ENCODE data around the gene SMYD3. TPM values are rescaled to one million over a fixed set of nuclear protein-coding genes. Genes with fewer than 3 reads are reported as not detected.

Gene SMYD3
- total RNA-seq, 1 donor from 2014 or later, result 80.8 TPM

- H3K27ac Mint-ChIP-seq (ENCODE audit: unreplicated experiment), result no peak overlapping the region
- H3K36me3 Mint-ChIP-seq (ENCODE audit: low read depth, unreplicated experiment), result peaks cover 2% of the 10 kb centered on the region
- H3K9me3 Mint-ChIP-seq (ENCODE audit: unreplicated experiment), result no peaks in the 10 kb centered on the region
- no peak overlapping the region for H3K27ac ChIP-seq (ENCODE audit: low read depth, low read length)
- H3K79me2 ChIP-seq (ENCODE audit: insufficient read depth, low read length), result no peaks in the 10 kb centered on the region
- no peak overlapping the region for H2AFZ ChIP-seq (ENCODE audit: low read depth, low read length)
- H3K4me1 ChIP-seq (ENCODE audit: insufficient read depth, low read length), result no peaks in the 10 kb centered on the region
- H3K9me3 ChIP-seq (ENCODE audit: insufficient read depth, low read depth, low read length), result no peaks in the 10 kb centered on the region
- H3K9ac ChIP-seq (ENCODE audit: low read length), result no peak overlapping the region
- H3K4me3 Mint-ChIP-seq (ENCODE audit: unreplicated experiment), result no peak overlapping the region
- TF ChIP-seq CTCF (IDR thresholded peaks at IDR 0.05; ENCODE audit: insufficient read depth, low read depth, low read length) (no peak), EZH2 (IDR thresholded peaks at IDR 0.05; ENCODE audit: insufficient read depth, low read length) (no peak)
- H3K4me2 ChIP-seq (ENCODE audit: low read length), result no peak overlapping the region
- H3K4me3 ChIP-seq (ENCODE audit: insufficient read depth, low read depth, low read length), result no peak overlapping the region
- H3K4me1 Mint-ChIP-seq (ENCODE audit: low read depth, unreplicated experiment), result peaks cover 9% of the 10 kb centered on the region
- no peak for DNase-seq (ENCODE audit: low read depth)
- H3K27me3 ChIP-seq (ENCODE audit: insufficient read depth, low read length), result no peaks in the 10 kb centered on the region
- H3K27me3 Mint-ChIP-seq (ENCODE audit: low read depth, unreplicated experiment), result no peaks in the 10 kb centered on the region
- no peaks in the 10 kb centered on the region for H4K20me1 ChIP-seq (ENCODE audit: insufficient read depth, low read length)
- no peak for FAIRE-seq
- no peaks in the 10 kb centered on the region for H3K36me3 ChIP-seq (ENCODE audit: insufficient read depth, low read length)
These were observed 411.6 kb downstream of the SMYD3 start for GRCh38 chr1:246095443-246095842.

- H3K4me1 ChIP-seq (ENCODE audit: insufficient read depth, low read length), result no peaks in the 10 kb centered on the region
- no peaks in the 10 kb centered on the region for H4K20me1 ChIP-seq (ENCODE audit: insufficient read depth, low read length)
- no peaks in the 10 kb centered on the region for H3K9me3 ChIP-seq (ENCODE audit: insufficient read depth, low read depth, low read length)
- no peaks in the 10 kb centered on the region for H3K27me3 Mint-ChIP-seq (ENCODE audit: low read depth, unreplicated experiment)
- no peak for FAIRE-seq
- H3K27me3 ChIP-seq (ENCODE audit: insufficient read depth, low read length), result no peaks in the 10 kb centered on the region
- no peak overlapping the region for H2AFZ ChIP-seq (ENCODE audit: low read depth, low read length)
- H3K27ac ChIP-seq (ENCODE audit: low read depth, low read length), result no peak overlapping the region
- H3K4me3 ChIP-seq (ENCODE audit: insufficient read depth, low read depth, low read length), result no peak overlapping the region
- no peaks in the 10 kb centered on the region for H3K79me2 ChIP-seq (ENCODE audit: insufficient read depth, low read length)
- no peak overlapping the region for H3K27ac Mint-ChIP-seq (ENCODE audit: unreplicated experiment)
- H3K4me3 Mint-ChIP-seq (ENCODE audit: unreplicated experiment), result no peak overlapping the region
- no peak for DNase-seq (ENCODE audit: low read depth)
- H3K4me1 Mint-ChIP-seq (ENCODE audit: low read depth, unreplicated experiment), result peaks cover 9% of the 10 kb centered on the region
- H3K9me3 Mint-ChIP-seq (ENCODE audit: unreplicated experiment), result no peaks in the 10 kb centered on the region
- peaks cover 2% of the 10 kb centered on the region for H3K36me3 Mint-ChIP-seq (ENCODE audit: low read depth, unreplicated experiment)
- no peak overlapping the region for H3K9ac ChIP-seq (ENCODE audit: low read length)
- no peaks in the 10 kb centered on the region for H3K36me3 ChIP-seq (ENCODE audit: insufficient read depth, low read length)
- H3K4me2 ChIP-seq (ENCODE audit: low read length), result no peak overlapping the region
- TF ChIP-seq CTCF (IDR thresholded peaks at IDR 0.05; ENCODE audit: insufficient read depth, low read depth, low read length) (no peak), EZH2 (IDR thresholded peaks at IDR 0.05; ENCODE audit: insufficient read depth, low read length) (no peak)
These were observed 413.8 kb downstream of the SMYD3 start for GRCh38 chr1:246093230-246093629.

GRCh38 chr1:246092136-246092535 is 414.9 kb downstream of the SMYD3 start:
- Mint-ChIP-seq H3K4me3 (ENCODE audit: unreplicated experiment) (no peak overlapping the region), H3K4me1 (ENCODE audit: low read depth, unreplicated experiment) (peaks cover 9% of the 10 kb centered on the region), H3K27me3 (ENCODE audit: low read depth, unreplicated experiment) (no peaks in the 10 kb centered on the region), H3K27ac (ENCODE audit: unreplicated experiment) (no peak overlapping the region), H3K36me3 (ENCODE audit: low read depth, unreplicated experiment) (peaks cover 2% of the 10 kb centered on the region), H3K9me3 (ENCODE audit: unreplicated experiment) (no peaks in the 10 kb centered on the region)
- H3K4me1 ChIP-seq (ENCODE audit: insufficient read depth, low read length), result no peaks in the 10 kb centered on the region
- H3K27me3 ChIP-seq (ENCODE audit: insufficient read depth, low read length), result no peaks in the 10 kb centered on the region
- H3K4me2 ChIP-seq (ENCODE audit: low read length), result no peak overlapping the region
- no peak for FAIRE-seq
- no peaks in the 10 kb centered on the region for H3K36me3 ChIP-seq (ENCODE audit: insufficient read depth, low read length)
- DNase-seq (ENCODE audit: low read depth), result no peak
- TF ChIP-seq CTCF (IDR thresholded peaks at IDR 0.05; ENCODE audit: insufficient read depth, low read depth, low read length) (no peak), EZH2 (IDR thresholded peaks at IDR 0.05; ENCODE audit: insufficient read depth, low read length) (no peak)
- no peak overlapping the region for H3K27ac ChIP-seq (ENCODE audit: low read depth, low read length)
- no peaks in the 10 kb centered on the region for H4K20me1 ChIP-seq (ENCODE audit: insufficient read depth, low read length)
- H3K4me3 ChIP-seq (ENCODE audit: insufficient read depth, low read depth, low read length), result no peak overlapping the region
- H3K9me3 ChIP-seq (ENCODE audit: insufficient read depth, low read depth, low read length), result no peaks in the 10 kb centered on the region
- no peak overlapping the region for H2AFZ ChIP-seq (ENCODE audit: low read depth, low read length)
- no peaks in the 10 kb centered on the region for H3K79me2 ChIP-seq (ENCODE audit: insufficient read depth, low read length)
- H3K9ac ChIP-seq (ENCODE audit: low read length), result no peak overlapping the region

All from astrocyte (in vitro differentiated cells and primary cell).